PC-3 (cell line): ENCODE results near the gene TMEM126B. TPM values are rescaled to one million over a fixed set of nuclear protein-coding genes. Genes with fewer than 3 reads are reported as not detected.
"Not testable (repeated sequence)": the region's sequence is repeated elsewhere in the genome, so short reads cannot be mapped to it uniquely, and the experiment has no call there.

Source experiments
- ATAC-seq: fragments of 200-7000 bp; cut with Tn5 transposase; 2 replicates; pipeline ENCODE4 v1.9.1; 2020; ENCODE audit warnings: mild to moderate bottlenecking, moderate library complexity
- BruUV-seq: library from RNA; stranded (reverse); fragments of 400-500 nt; replicated peaks from 2 replicates; lab custom pipeline; 2021; lab: Mats Ljungman, UMichigan
- CTCF ChIA-PET: fragments of 300-600 bp; sonication (Branson Sonifier 250); formaldehyde crosslinking; loops from one replicate; lab custom pipeline; 2022; ENCODE audit warnings: antibody characterized with exemption; lab: Charles Lee
- POLR2A ChIA-PET: fragments of 300-600 bp; sonication (Branson Sonifier 250); formaldehyde crosslinking; loops from one replicate; lab custom pipeline; 2022; ENCODE audit warnings: antibody characterized with exemption; ENCODE audit not compliant: unreplicated experiment; lab: Charles Lee
- DNase-seq: peaks from one replicate; pipeline ENCODE4 v3.0.0-alpha.2; 2015
- H2AFZ ChIP-seq: fragments of 300-600 bp; sonication (generic); 2 replicates; pipeline ENCODE4 v1.6.0; 2016; ENCODE audit warnings: antibody characterized with exemption, low read length
- H3F3A ChIP-seq: fragments of 300-600 bp; sonication (generic); one replicate; pipeline ENCODE4 v1.6.0; 2017; ENCODE audit warnings: antibody characterized with exemption, low read length, control low read depth, mild to moderate bottlenecking; ENCODE audit not compliant: unreplicated experiment
- H3K27ac ChIP-seq: fragments of 300-600 bp; sonication (generic); 2 replicates; pipeline ENCODE4 v1.5.1; 2016; ENCODE audit warnings: mild to moderate bottlenecking, low read length
- H3K27me3 ChIP-seq: fragments of 300-600 bp; sonication (generic); 2 replicates; pipeline ENCODE4 v1.6.1; 2016; ENCODE audit warnings: low read length, mixed read lengths
- H3K36me3 ChIP-seq: fragments of 300-600 bp; sonication (generic); 2 replicates; pipeline ENCODE4 v1.6.1; 2016; ENCODE audit warnings: low read depth, mixed run types, low read length, mixed read lengths
- H3K4me1 ChIP-seq: fragments of 300-600 bp; sonication (generic); 2 replicates; pipeline ENCODE4 v1.5.1; 2016; ENCODE audit warnings: low read length; ENCODE audit not compliant: insufficient read depth
- H3K4me2 ChIP-seq: fragments of 300-600 bp; sonication (generic); 2 replicates; pipeline ENCODE4 v1.6.0; 2016; ENCODE audit warnings: low read length
- H3K4me3 ChIP-seq: fragments of 300-600 bp; sonication (generic); 2 replicates; pipeline ENCODE4 v1.5.1; 2016; ENCODE audit warnings: mild to moderate bottlenecking, low read length, mixed read lengths
- H3K79me2 ChIP-seq: fragments of 300-600 bp; sonication (generic); 2 replicates; pipeline ENCODE4 v1.6.1; 2017; ENCODE audit warnings: low read length, mixed read lengths
- H3K9ac ChIP-seq: fragments of 300-600 bp; sonication (generic); 2 replicates; pipeline ENCODE4 v1.6.0; 2016; ENCODE audit warnings: mild to moderate bottlenecking, low read length
- H3K9me2 ChIP-seq: fragments of 300-600 bp; sonication (generic); replicated peaks from 2 replicates; pipeline ENCODE4 v1.6.1; 2016; ENCODE audit warnings: mixed run types, low read length, mixed read lengths
- H3K9me3 ChIP-seq: fragments of 300-600 bp; sonication (generic); 2 replicates; pipeline ENCODE4 v1.6.1; 2016; ENCODE audit warnings: low read length, mixed read lengths
- H4K20me1 ChIP-seq: fragments of 300-600 bp; sonication (generic); 2 replicates; pipeline ENCODE4 v1.6.1; 2016; ENCODE audit warnings: low read length, mixed read lengths
- CTCF ChIP-seq: fragments of 300-600 bp; sonication (generic); conservative IDR thresholded peaks from 2 replicates; pipeline ENCODE4 v1.5.1; 2017; ENCODE audit warnings: antibody characterized with exemption, low read depth, mild to moderate bottlenecking, low read length
- EZH2 ChIP-seq: fragments of 300-600 bp; sonication (generic); IDR thresholded peaks from one replicate; pipeline ENCODE4 v1.6.1; 2017; ENCODE audit warnings: antibody characterized with exemption, mild to moderate bottlenecking, low read length; ENCODE audit not compliant: unreplicated experiment
- EZH2phosphoT487 ChIP-seq: fragments of 300-600 bp; sonication (generic); IDR thresholded peaks from 2 replicates; pipeline ENCODE4 v1.6.1; 2018; ENCODE audit warnings: mild to moderate bottlenecking, antibody characterized with exemption, low read length, borderline replicate concordance
- intact Hi-C: fragments of 100-400 bp; cut with micrococcal nuclease; formaldehyde crosslinking; loops from 2 replicates; pipeline ENCODE4 v1.9.0; 2023
- total RNA-seq: library from RNA; depleted of rRNA; stranded (reverse); fragments of >200 nt; gene quantifications from 2 replicates; pipeline ENCODE4 v1.2.3, GENCODE V29; 2014

The TMEM126B gene
- total RNA-seq, 1 experiment from 2014 or later: 79.5 TPM

GRCh38 chr11:85652786-85653447 lies 24.5 kb downstream of the TMEM126B start:
- BruUV-seq: no TSS peak
- no peak for TF ChIP-seq EZH2phosphoT487
- ATAC-seq (no peak), DNase-seq (no peak)
- H3K4me2 ChIP-seq: no peak overlapping the region
- H2AFZ ChIP-seq: no peak overlapping the region
- no peaks in the 10 kb centered on the region for H3K9me2 ChIP-seq
- no peaks in the 10 kb centered on the region for H3K9me3 ChIP-seq
- H3K4me1 ChIP-seq: peaks cover 17% of the 10 kb centered on the region
- H3K9ac ChIP-seq: no peak overlapping the region
- peaks cover 18% of the 10 kb centered on the region for H4K20me1 ChIP-seq
- CTCF ChIA-PET: no interaction called here
- intact Hi-C loops: no loop called here
- H3F3A ChIP-seq: no peaks in the 10 kb centered on the region
- H3K36me3 ChIP-seq: peaks cover 39% of the 10 kb centered on the region
- H3K4me3 ChIP-seq: no peak overlapping the region
- peaks cover 54% of the 10 kb centered on the region for H3K79me2 ChIP-seq
- H3K27ac ChIP-seq: no peak overlapping the region
- POLR2A ChIA-PET: no interaction called here
- H3K27me3 ChIP-seq: no peaks in the 10 kb centered on the region

GRCh38 chr11:85654343-85654742 lies 25.9 kb downstream of the TMEM126B start:
- CTCF ChIA-PET, ATAC-seq, intact Hi-C loops, H3K4me2 ChIP-seq, BruUV-seq, H3K9ac ChIP-seq, H3K9me2 ChIP-seq, H3F3A ChIP-seq, H3K27me3 ChIP-seq, POLR2A ChIA-PET, H2AFZ ChIP-seq, H3K4me3 ChIP-seq, H3K9me3 ChIP-seq, DNase-seq, H3K27ac ChIP-seq: not testable (repeated sequence)
- Histone ChIP-seq H3K79me2 (peaks cover 55% of the 10 kb centered on the region), H4K20me1 (peaks cover 32% of the 10 kb centered on the region), H3K4me1 (peaks cover 19% of the 10 kb centered on the region), H3K36me3 (peaks cover 54% of the 10 kb centered on the region)

- H4K20me1 ChIP-seq: peaks cover 56% of the 10 kb centered on the region
- no peak overlapping the region for H3K4me3 ChIP-seq
- intact Hi-C loops: no loop called here
- H3K79me2 ChIP-seq: peaks cover 68% of the 10 kb centered on the region
- DNase-seq (no peak), ATAC-seq (no peak)
- peaks cover 77% of the 10 kb centered on the region for H3K36me3 ChIP-seq
- H3K27me3 ChIP-seq: no peaks in the 10 kb centered on the region
- H3F3A ChIP-seq: no peaks in the 10 kb centered on the region
- H3K4me2 ChIP-seq: no peak overlapping the region
- no TSS peak for BruUV-seq
- H3K9me3 ChIP-seq: no peaks in the 10 kb centered on the region
- no peak for TF ChIP-seq EZH2phosphoT487
- no peak for TF ChIP-seq EZH2
- TF ChIP-seq CTCF: no peak
- H3K9me2 ChIP-seq: no peaks in the 10 kb centered on the region
- POLR2A ChIA-PET: no interaction called here
- no peak overlapping the region for H2AFZ ChIP-seq
- H3K4me1 ChIP-seq: peaks cover 31% of the 10 kb centered on the region
- no peak overlapping the region for H3K27ac ChIP-seq
- H3K9ac ChIP-seq: no peak overlapping the region
- CTCF ChIA-PET: no interaction called here
Measured at GRCh38 chr11:85656777-85657176, 28.4 kb downstream of the TMEM126B start.
